Measurements from ENCODE around the gene INAVA.

The INAVA gene, protein sequence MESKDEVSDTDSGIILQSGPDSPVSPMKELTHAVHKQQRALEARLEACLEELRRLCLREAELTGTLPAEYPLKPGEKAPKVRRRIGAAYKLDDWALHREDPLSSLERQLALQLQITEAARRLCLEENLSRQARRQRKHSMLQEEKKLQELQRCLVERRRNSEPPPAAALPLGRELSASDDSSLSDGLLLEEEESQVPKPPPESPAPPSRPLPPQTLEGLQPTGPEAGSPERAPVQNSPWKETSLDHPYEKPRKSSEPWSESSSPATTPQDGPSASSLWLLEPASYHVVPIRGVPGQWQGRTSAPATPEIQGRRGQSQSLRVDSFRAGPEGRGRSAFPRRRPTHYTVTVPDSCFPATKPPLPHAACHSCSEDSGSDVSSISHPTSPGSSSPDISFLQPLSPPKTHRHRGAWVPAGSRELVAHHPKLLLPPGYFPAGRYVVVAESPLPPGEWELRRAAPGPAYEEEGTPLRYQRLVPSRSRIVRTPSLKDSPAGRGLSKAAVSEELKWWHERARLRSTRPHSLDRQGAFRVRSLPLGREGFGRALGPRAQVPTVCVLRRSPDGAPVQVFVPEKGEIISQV

GRCh38 chr1:200894712-200895442 lies at the start of gene INAVA:
Gene INAVA (plus strand): TSS chr1:200894900. CDS start chr1:200898401, 3,501 bp downstream.
- DNase-seq, result peak; percentile 84

GRCh38 chr1:200845360-200845759 lies 49.3 kb upstream of the INAVA start:
- no peak for DNase-seq

GRCh38 chr1:200846398-200846797 lies 48.3 kb upstream of the INAVA start:
- DNase-seq, result no peak

- DNase-seq, result no peak
Observed at GRCh38 chr1:200849430-200849829, 45.3 kb upstream of the INAVA start.

DNA sequence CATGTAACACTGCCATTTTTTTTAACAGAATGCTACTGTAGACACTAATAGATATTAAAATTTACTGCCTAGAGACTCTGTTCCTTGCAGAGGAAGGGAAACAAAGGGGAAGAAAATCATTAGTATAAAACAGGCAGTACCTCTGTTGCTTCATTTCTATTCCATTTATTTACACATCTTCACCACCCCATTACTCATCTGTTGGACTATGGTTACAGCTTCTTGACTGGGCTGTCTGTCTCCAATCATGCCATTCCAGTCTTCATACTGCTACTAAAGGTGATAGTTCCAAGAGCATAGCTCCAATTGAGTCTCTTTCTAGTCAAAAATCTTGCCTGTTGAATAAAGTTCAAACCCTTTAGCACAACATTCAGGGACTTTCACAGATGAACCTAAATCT lies 44.1 kb upstream of the INAVA start:
- DNase-seq, result no peak

- no peak for DNase-seq
Observed at GRCh38 chr1:200856716-200857357, 37.9 kb upstream of the INAVA start.

- no peak for DNase-seq
Observed at GRCh38 chr1:200857804-200858203, 36.9 kb upstream of the INAVA start.

- no peak for DNase-seq
Observed at GRCh38 chr1:200861937-200862647, 32.6 kb upstream of the INAVA start.

DNA sequence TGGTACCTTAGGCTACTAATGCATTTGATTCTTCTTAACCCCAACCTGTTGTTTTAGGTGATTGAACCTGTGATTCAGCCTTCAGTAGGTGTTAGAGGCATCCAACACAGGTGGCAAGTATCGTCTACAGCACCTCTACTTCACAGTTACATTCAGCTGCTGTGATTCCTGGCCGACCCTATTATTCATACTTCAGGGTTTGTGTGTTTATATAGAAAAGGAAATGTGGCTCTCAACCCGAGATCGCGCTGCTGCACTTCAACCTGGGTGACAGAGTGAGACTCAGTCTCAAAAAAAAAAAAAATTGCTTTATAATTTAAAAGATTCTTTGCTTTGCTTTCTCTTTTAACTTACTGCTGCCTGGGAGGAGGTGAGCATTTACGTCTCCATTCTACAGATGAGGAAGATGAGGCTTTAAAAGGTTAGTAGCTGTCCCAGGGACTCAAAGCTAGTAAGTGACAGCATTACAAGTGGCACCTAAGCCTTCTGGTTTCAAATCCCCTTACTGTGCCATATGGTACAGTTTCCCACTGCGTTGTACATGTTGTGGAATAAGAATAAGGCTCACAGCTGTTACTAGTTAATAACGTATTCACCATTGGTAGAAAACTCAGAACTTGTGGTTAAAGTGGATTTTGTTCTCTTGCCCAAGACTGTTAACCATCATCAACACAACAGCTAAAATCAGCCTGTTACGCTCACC lies 31.8 kb upstream of the INAVA start:
- no peak for DNase-seq

DNA sequence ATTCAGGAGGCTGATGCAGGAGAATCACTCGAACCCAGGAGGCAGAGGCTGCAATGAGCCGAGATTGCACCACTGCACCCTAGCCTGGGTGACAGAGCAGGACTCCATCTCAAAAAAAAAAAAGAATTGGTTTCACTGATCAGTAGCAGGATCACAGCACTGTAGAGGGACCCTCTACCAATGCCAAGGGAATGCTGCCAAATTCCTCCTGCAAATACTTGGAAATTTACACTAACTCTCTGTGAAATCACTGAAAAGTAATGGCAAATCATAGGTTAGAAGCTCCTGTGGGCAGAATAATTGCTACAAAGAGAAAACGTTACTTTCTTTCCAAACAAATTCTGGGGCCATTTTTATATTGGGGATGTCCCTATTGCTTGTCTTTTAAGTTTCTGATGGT lies 28.6 kb upstream of the INAVA start:
- DNase-seq, result no peak

DNA sequence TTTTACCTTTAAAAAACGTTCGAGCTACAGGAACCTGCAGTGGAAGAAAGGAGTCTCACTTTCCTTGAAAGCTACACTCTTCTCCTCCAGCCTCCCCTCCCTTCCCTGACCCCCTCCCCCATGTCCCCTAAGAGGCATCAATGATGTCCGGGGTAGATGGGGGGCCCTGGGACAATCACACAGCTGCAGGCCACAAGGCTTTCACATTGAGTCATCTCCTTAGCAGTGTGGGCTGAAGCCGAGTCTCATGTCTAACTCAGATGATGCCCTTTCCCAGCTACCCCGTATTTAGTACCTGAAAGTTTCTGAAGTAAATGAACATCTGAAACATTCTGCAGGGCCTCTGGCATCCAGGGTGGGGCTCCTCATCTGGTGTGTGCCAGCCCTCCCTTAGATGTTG lies 28.2 kb upstream of the INAVA start:
- peak; percentile 53 for DNase-seq

GRCh38 chr1:200867018-200867811 lies 27.5 kb upstream of the INAVA start:
- no peak for DNase-seq

GRCh38 chr1:200869376-200869752 lies 25.3 kb upstream of the INAVA start:
- DNase-seq, result no peak

- peak; percentile 52 for DNase-seq
Observed at GRCh38 chr1:200869753-200870391, 24.8 kb upstream of the INAVA start.

DNA sequence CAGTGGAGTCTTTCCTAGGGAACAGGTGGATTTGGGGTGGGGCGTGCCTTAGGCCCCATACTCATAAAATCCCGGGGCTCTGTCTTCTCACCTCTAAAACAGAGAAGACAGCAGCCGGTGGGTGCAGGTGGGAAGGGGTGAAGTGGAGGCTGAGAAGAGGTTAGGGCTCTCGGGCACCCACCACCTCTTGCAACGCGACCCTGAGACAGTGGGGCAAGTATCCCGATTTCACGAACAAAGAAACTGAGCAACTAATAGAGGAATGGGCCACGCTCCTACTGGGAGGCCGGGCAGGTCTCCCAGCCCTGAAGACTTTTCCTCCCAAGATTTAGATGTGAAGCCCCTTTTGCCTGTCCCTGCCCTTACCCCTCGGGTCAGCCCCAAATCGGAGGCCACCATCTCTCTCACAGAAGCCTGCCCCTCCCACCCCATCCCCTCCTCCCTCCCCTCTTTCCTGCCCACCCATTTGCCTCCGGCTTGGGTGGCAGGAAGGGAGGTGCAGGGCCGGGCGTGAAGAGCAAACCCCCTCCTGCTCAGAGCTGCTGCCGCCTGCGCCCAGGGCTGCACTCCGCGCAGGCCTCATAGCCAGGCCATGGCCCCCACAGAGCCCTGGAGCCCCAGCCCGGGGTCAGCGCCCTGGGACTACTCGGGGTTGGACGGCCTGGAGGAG lies 22.1 kb upstream of the INAVA start, which contains the start of gene GPR25:
Gene GPR25, plus strand, starts transcription at position 536 of the 670 bp plus-strand sequence. Its CDS starts 57 bp downstream, at position 593.
- no peak for DNase-seq

- no peak for DNase-seq
Observed at GRCh38 chr1:200873116-200873670, 21.5 kb upstream of the INAVA start.

DNA sequence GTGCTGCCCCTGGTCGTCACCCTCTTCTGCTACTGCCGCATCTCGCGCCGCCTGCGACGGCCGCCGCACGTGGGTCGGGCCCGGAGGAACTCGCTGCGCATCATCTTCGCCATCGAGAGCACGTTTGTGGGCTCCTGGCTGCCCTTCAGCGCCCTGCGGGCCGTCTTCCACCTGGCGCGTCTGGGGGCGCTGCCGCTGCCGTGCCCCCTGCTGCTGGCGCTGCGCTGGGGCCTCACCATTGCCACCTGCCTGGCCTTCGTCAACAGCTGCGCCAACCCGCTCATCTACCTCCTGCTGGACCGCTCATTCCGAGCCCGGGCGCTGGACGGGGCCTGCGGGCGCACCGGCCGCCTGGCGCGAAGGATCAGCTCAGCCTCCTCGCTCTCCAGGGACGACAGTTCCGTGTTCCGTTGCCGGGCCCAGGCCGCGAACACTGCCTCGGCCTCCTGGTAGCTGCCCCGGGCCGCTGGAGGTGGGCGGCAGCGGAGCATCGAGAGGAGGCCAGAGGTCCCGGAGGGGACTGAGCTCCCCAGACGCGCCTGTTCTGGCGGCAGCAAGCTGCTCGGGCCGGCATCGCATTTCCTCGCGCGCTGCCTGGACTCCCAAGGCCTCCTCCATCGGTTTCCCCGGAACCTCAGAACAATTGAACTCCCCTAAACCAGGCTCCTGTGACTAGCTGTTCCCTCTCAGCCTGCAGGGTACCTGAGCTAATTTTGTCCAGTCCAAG lies 20.9 kb upstream of the INAVA start:
- DNase-seq, result peak; percentile 54

DNA sequence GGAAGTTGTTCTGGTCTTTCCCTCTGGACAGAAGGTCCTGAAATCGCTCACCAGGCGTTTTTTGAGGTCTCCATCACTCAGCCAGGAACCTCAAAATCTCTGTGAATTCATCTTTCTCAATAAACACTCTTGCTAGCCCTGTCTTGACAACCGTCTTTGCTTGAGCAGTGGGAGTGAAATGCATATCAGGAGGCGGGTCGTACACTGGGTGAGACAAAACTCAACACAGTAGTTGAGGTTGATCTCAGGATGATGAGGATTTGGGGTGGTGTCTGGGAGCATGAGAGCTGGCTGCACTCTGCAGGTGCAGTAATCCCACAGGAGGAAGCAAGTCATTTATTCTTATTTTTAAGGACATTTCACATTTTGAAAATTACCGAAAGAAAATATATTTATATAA lies 20.0 kb upstream of the INAVA start:
- DNase-seq, result no peak

GRCh38 chr1:200875416-200875815 lies 19.3 kb upstream of the INAVA start:
- no peak for DNase-seq

All from islet precursor cell (in vitro differentiated cells).